ENCODE results near the gene NIT1.

GRCh38 chr1:161096530-161096929 is 21.4 kb upstream of the NIT1 start:
- TF ChIP-seq CTCF (IDR thresholded peaks at IDR 0.05; ENCODE audit: insufficient read depth, low read length, poor library complexity, severe bottlenecking) (no peak), EZH2phosphoT487 (conservative IDR thresholded peaks at IDR 0.05; ENCODE audit: low read length) (no peak)
